HepG2 (cell line): ENCODE measurements around the gene LIME1. TPM values are rescaled to one million over a fixed set of nuclear protein-coding genes. Genes with fewer than 3 reads are reported as not detected.

Source experiments
- ATAC-seq: fragments of 200-7000 bp; cut with Tn5 transposase; 3 replicates; pipeline ENCODE4 v1.9.1; 2020; ENCODE audit warnings: mild to moderate bottlenecking, moderate library complexity
- BruUV-seq: library from RNA; stranded (reverse); fragments of 400-500 nt; replicated peaks from 2 replicates; lab custom pipeline; 2021; lab: Mats Ljungman, UMichigan
- CTCF ChIA-PET: fragments of 300-600 bp; formaldehyde crosslinking; extraction: SDS; loops from one replicate; lab custom pipeline; 2021; ENCODE audit warnings: low total read pairs, inconsistent platforms, low intra/inter-chr PET ratio; lab: Yijun Ruan, JAX
- POLR2A ChIA-PET: fragments of 350-600 bp; sonication (Branson Sonifier 250); formaldehyde crosslinking; loops from one replicate; lab custom pipeline; 2020; ENCODE audit warnings: antibody characterized with exemption, inconsistent platforms; lab: Yijun Ruan, JAX
- DNase-seq: peaks from one replicate; pipeline ENCODE4 v3.0.0-alpha.2; 2015; ENCODE audit warnings: low spot score
- FAIRE-seq: peaks from 3 replicates; lab custom pipeline; 2011; peaks lifted over from hg19 to GRCh38; lab: Jason Lieb, UNC
- H2AFZ ChIP-seq: one replicate; pipeline ENCODE4 v1.6.1; 2011; ENCODE audit warnings: low read length, inconsistent platforms
- H3K27ac ChIP-seq: fragments of 300-600 bp; 3 replicates; pipeline ENCODE4 v1.8.0; 2011; ENCODE audit warnings: mixed run types, mild to moderate bottlenecking, mixed read lengths, low read length, inconsistent platforms; ENCODE audit not compliant: insufficient read depth; ENCODE audit errors: extremely low read length
- H3K27me3 ChIP-seq, 2 experiments: fragments of 200-600 bp in 1 of 2; 2 replicates in 1 of 2; 3 replicates in 1 of 2; pipeline versions ENCODE4 v1.6.0 to v1.8.0; 2011; ENCODE audit warnings: low read length in 2 of 2, mild to moderate bottlenecking in 2 of 2, moderate library complexity in 2 of 2, inconsistent platforms in 1 of 2; ENCODE audit not compliant: insufficient read depth in 2 of 2, control insufficient read depth in 1 of 2
- H3K36me3 ChIP-seq, 2 experiments: fragments of 200-600 bp in 1 of 2; replicated peaks in 1 of 2; 2 replicates in 1 of 2; 3 replicates in 1 of 2; pipeline versions ENCODE4 v1.5.1 to v1.8.0; 2011; ENCODE audit warnings: low read length in 2 of 2, inconsistent platforms in 1 of 2; ENCODE audit not compliant: insufficient read depth in 2 of 2, control insufficient read depth in 1 of 2
- H3K4me1 ChIP-seq: 2 replicates; pipeline ENCODE4 v1.5.1; 2012; ENCODE audit warnings: low read length, inconsistent platforms; ENCODE audit not compliant: insufficient read depth
- H3K4me2 ChIP-seq: 2 replicates; pipeline ENCODE4 v1.6.0; 2011; ENCODE audit warnings: low read depth, low read length, inconsistent platforms
- H3K4me3 ChIP-seq, 3 experiments: fragments of 200-600 bp in 1 of 3; sonication (generic), shearing (Covaris generic) in 1 of 3; replicated peaks in 1 of 3; 2 replicates each; pipeline ENCODE4 v1.5.1; 2011 to 2016; ENCODE audit warnings: low read length in 3 of 3, inconsistent platforms in 2 of 3, low read depth in 2 of 3, mild to moderate bottlenecking in 2 of 3, control low read depth in 1 of 3, mixed read lengths in 1 of 3; ENCODE audit not compliant: insufficient read depth in 1 of 3
- H3K79me2 ChIP-seq: one replicate; pipeline ENCODE4 v1.6.1; 2011; ENCODE audit warnings: low read length, inconsistent platforms; ENCODE audit not compliant: insufficient read depth
- H3K9ac ChIP-seq: 2 replicates; pipeline ENCODE4 v1.6.0; 2011; ENCODE audit warnings: mild to moderate bottlenecking, low read depth, low read length, inconsistent platforms; ENCODE audit not compliant: insufficient read depth
- H3K9me3 ChIP-seq: 2 replicates; pipeline ENCODE4 v1.5.1; 2012; ENCODE audit warnings: mild to moderate bottlenecking, low read length
- H4K20me1 ChIP-seq: 2 replicates; pipeline ENCODE4 v1.6.0; 2011; ENCODE audit warnings: inconsistent platforms, mild to moderate bottlenecking, low read length, moderate library complexity; ENCODE audit not compliant: insufficient read depth
- CBX2 ChIP-seq, 2 experiments: fragments of 200-600 bp in 1 of 2; sonication (generic); formaldehyde crosslinking in 1 of 2; IDR thresholded peaks; 2 replicates each; pipeline versions ENCODE4 v1.7.0 to v1.8.1; 2018 to 2022; ENCODE audit warnings: low read depth in 2 of 2, low read length in 1 of 2, mild to moderate bottlenecking in 1 of 2, missing genetic modification reagents in 1 of 2
- DR1 ChIP-seq: sonication (generic); formaldehyde crosslinking; IDR thresholded peaks from 2 replicates; pipeline ENCODE4 v1.8.0; 2021; ENCODE audit warnings: mild to moderate bottlenecking, missing genetic modification reagents, inconsistent platforms
- HNRNPUL1 ChIP-seq: fragments of 200-400 bp; formaldehyde crosslinking; IDR thresholded peaks from 2 replicates; pipeline ENCODE4 v1.6.1; 2017; ENCODE audit warnings: low read depth, mild to moderate bottlenecking, low read length, moderate library complexity
- KLF11 ChIP-seq: IDR thresholded peaks from 2 replicates; pipeline ENCODE4 v1.6.1; 2016; ENCODE audit warnings: missing compliant biosample characterization
- MATR3 ChIP-seq: sonication (generic); formaldehyde crosslinking; IDR thresholded peaks from 2 replicates; pipeline ENCODE4 v1.4.0; 2020; ENCODE audit warnings: missing genetic modification reagents
- MAX ChIP-seq: IDR thresholded peaks from 2 replicates; pipeline ENCODE4 v1.6.1; 2012; ENCODE audit warnings: inconsistent platforms
- SAP130 ChIP-seq: IDR thresholded peaks from 2 replicates; pipeline ENCODE4 v1.6.1; 2016; ENCODE audit warnings: low read depth
- SP4 ChIP-seq: sonication (generic); formaldehyde crosslinking; IDR thresholded peaks from 2 replicates; pipeline ENCODE4 v1.8.1; 2023; ENCODE audit warnings: mild to moderate bottlenecking, missing genetic modification reagents
- TAF15 ChIP-seq: fragments of 200-400 bp; formaldehyde crosslinking; IDR thresholded peaks from one replicate; pipeline ENCODE4 v1.6.1; 2018; ENCODE audit warnings: mild to moderate bottlenecking, low read depth, low read length; ENCODE audit not compliant: poor library complexity, severe bottlenecking
- ZNF574 ChIP-seq: sonication (generic); formaldehyde crosslinking; IDR thresholded peaks from 2 replicates; pipeline ENCODE4 v1.4.0; 2020; ENCODE audit warnings: missing genetic modification reagents
- ZNF607 ChIP-seq: sonication (generic); formaldehyde crosslinking; IDR thresholded peaks from 2 replicates; pipeline ENCODE4 v1.5.1; 2020; ENCODE audit warnings: missing genetic modification reagents, mild to moderate bottlenecking, borderline replicate concordance
- ZNF788 ChIP-seq: sonication (generic); formaldehyde crosslinking; IDR thresholded peaks from 2 replicates; pipeline ENCODE4 v1.5.0; 2020; ENCODE audit warnings: mild to moderate bottlenecking, missing genetic modification reagents, borderline replicate concordance
- WGBS: methylation state at CpG from one replicate; pipeline ENCODE4 v1.1.6; 2017; ENCODE audit warnings: low lambda C conversion rate; 5-methylcytosine and 5-hydroxymethylcytosine counted together
- in situ Hi-C: cut with HindIII; loops from 2 replicates; pipeline ENCODE4 v1.10.0; 2017; ENCODE audit warnings: low pct_unique_long_range_greater_than_20kb; ENCODE audit not compliant: extremely low pct_ligation_motif_present
- intact Hi-C: fragments of 100-400 bp; cut with micrococcal nuclease; formaldehyde crosslinking; loops from one replicate; pipeline ENCODE4 v1.10.0; 2022; ENCODE audit not compliant: unreplicated experiment
- polyA plus RNA-seq, 8 experiments: library from polyadenylated mRNA; depleted of rRNA in 3 of 8; stranded (reverse) in 7 of 8; unstranded in 1 of 8; fragments of >200 nt; fragmentation: Illumina TruSeq in 4 of 8; extraction: Trizol in 4 of 8; gene quantifications; 2 replicates each; pipeline versions ENCODE4 v1.2.1 to v1.2.3, GENCODE V29; 2011 to 2016; ENCODE audit warnings: low read depth in 4 of 8, missing spikeins in 1 of 8, mixed read lengths in 1 of 8; ENCODE audit not compliant: insufficient read depth in 1 of 8
- total RNA-seq, 5 experiments: library from RNA; depleted of rRNA; stranded (reverse); fragments of >200 nt; fragmentation: Illumina TruSeq; extraction: Trizol; gene quantifications; 2 replicates each; pipeline ENCODE4 v1.2.3, GENCODE V29; 2016; ENCODE audit warnings: low read depth in 1 of 5
- TF ChIP-seq, protein P1 (sequence below): sonication (generic); formaldehyde crosslinking; IDR thresholded peaks from 2 replicates; pipeline ENCODE4 v1.9.0; 2021; ENCODE audit warnings: missing genetic modification reagents, borderline replicate concordance
- TF ChIP-seq, protein P2 (sequence below): sonication (generic); formaldehyde crosslinking; IDR thresholded peaks from 2 replicates; pipeline ENCODE4 v1.5.0; 2020; ENCODE audit warnings: missing genetic modification reagents
- TF ChIP-seq, protein P3 (sequence below): sonication (generic); IDR thresholded peaks from 2 replicates; pipeline ENCODE4 v1.6.1; 2016; ENCODE audit warnings: low read depth, borderline replicate concordance

The LIME1 gene
- total and polyA plus RNA-seq, 2 of the 13 experiments (the other 11 are each of a cell fraction or from before 2014, with no cell fraction given): 13.0 to 61.5 TPM

- Histone ChIP-seq H3K9ac (no peak overlapping the region), H2AFZ (no peak overlapping the region), H3K27me3 (no peaks in the 10 kb centered on the region), H3K4me2 (no peak overlapping the region), H4K20me1 (no peaks in the 10 kb centered on the region), H3K4me3 (no peak overlapping the region), H3K9me3 (no peaks in the 10 kb centered on the region), H3K27ac (no peak overlapping the region), H3K4me1 (peaks cover 19% of the 10 kb centered on the region), H3K36me3 (no peaks in the 10 kb centered on the region), H3K79me2 (no peaks in the 10 kb centered on the region)
- ChIA-PET CTCF (no interaction called here), POLR2A (interaction anchor here (0.7 to 2.0 kb wide), 2 partner anchors 11 to 70 kb away, joined by 3 to 8 read pairs; partner anchors contain the start of genes ARFRP1 and ZGPAT)
- DNase-seq (no peak), FAIRE-seq (no peak), ATAC-seq (no peak)
- in situ Hi-C loops (no loop called here), intact Hi-C loops (no loop called here)
- no TSS peak for BruUV-seq
- 51% methylated on average over 19 of the region's 19 CpGs for WGBS
- 0 out of 2 replicates have a peak, but pooled peaks have one; percentile 3 for TF ChIP-seq ZNF574 (CRISPR knock-in tag)
- TF ChIP-seq SAP130 (CRISPR knock-in tag): peak; percentile 22; the same call in 1 of the 2 replicates
- TF ChIP-seq CBX2 (IDR thresholded peaks at IDR 0.05; ENCODE audit: low read depth, low read length): no peak
- TF ChIP-seq CBX2 (CRISPR knock-in tag; IDR thresholded peaks at IDR 0.05; ENCODE audit: low read depth): no peak
- no peak for TF ChIP-seq SP4 (CRISPR knock-in tag)
- TF ChIP-seq, protein P1, sequence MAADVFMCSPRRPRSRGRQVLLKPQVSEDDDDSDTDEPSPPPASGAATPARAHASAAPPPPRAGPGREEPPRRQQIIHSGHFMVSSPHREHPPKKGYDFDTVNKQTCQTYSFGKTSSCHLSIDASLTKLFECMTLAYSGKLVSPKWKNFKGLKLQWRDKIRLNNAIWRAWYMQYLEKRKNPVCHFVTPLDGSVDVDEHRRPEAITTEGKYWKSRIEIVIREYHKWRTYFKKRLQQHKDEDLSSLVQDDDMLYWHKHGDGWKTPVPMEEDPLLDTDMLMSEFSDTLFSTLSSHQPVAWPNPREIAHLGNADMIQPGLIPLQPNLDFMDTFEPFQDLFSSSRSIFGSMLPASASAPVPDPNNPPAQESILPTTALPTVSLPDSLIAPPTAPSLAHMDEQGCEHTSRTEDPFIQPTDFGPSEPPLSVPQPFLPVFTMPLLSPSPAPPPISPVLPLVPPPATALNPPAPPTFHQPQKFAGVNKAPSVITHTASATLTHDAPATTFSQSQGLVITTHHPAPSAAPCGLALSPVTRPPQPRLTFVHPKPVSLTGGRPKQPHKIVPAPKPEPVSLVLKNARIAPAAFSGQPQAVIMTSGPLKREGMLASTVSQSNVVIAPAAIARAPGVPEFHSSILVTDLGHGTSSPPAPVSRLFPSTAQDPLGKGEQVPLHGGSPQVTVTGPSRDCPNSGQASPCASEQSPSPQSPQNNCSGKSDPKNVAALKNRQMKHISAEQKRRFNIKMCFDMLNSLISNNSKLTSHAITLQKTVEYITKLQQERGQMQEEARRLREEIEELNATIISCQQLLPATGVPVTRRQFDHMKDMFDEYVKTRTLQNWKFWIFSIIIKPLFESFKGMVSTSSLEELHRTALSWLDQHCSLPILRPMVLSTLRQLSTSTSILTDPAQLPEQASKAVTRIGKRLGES: no peak
- TF ChIP-seq ZNF788: no peak
- TF ChIP-seq HNRNPUL1: no peak
- TF ChIP-seq, protein P2, sequence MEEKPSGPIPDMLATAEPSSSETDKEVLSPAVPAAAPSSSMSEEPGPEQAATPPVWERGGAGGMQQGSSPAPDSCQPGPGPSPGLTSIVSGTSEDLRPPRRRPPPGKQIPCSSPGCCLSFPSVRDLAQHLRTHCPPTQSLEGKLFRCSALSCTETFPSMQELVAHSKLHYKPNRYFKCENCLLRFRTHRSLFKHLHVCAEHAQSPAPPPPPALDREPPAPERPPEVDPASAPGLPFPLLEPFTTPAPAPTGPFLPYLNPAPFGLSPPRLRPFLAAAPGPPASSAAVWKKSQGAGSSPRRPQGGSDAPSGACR (CRISPR knock-in tag): no peak
- 0 out of 2 replicates have a peak, but pooled peaks have one; percentile 27 for TF ChIP-seq ZNF607 (CRISPR knock-in tag)
- TF ChIP-seq TAF15: no peak
- no peak for TF ChIP-seq KLF11 (CRISPR knock-in tag)
- TF ChIP-seq MAX: peak; percentile 16; the same call in 1 of the 2 replicates
- TF ChIP-seq MATR3 (CRISPR knock-in tag): no peak
- no peak for TF ChIP-seq DR1 (CRISPR knock-in tag)
- TF ChIP-seq, protein P3, sequence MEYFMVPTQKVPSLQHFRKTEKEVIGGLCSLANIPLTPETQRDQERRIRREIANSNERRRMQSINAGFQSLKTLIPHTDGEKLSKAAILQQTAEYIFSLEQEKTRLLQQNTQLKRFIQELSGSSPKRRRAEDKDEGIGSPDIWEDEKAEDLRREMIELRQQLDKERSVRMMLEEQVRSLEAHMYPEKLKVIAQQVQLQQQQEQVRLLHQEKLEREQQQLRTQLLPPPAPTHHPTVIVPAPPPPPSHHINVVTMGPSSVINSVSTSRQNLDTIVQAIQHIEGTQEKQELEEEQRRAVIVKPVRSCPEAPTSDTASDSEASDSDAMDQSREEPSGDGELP: peak; percentile 52; the same call in 1 of the 2 replicates
Observed at GRCh38 chr20:63778034-63778752, 41.7 kb downstream of the LIME1 start.
